SK-N-SH (cell line): ENCODE data around the gene TSEN15. TPM values are rescaled to one million over a fixed set of nuclear protein-coding genes. Genes with fewer than 3 reads are reported as not detected.

ENCODE experiments used
- CTCF ChIA-PET: fragments of 300-600, 350-600 bp; formaldehyde crosslinking; extraction: SDS; loops from one replicate; lab custom pipeline; 2021; lab: Yijun Ruan, JAX
- POLR2A ChIA-PET: fragments of 350-600 bp; sonication (Branson Sonifier 250); formaldehyde crosslinking; extraction: SDS; loops from one replicate; lab custom pipeline; 2020; ENCODE audit warnings: antibody characterized with exemption, inconsistent platforms; lab: Yijun Ruan, JAX
- DNase-seq: peaks from one replicate; pipeline ENCODE4 v3.0.0; 2012
- H2AFZ ChIP-seq: fragments of 200-600 bp; sonication (generic); 2 replicates; pipeline ENCODE4 v1.8.1; 2016; ENCODE audit warnings: antibody characterized with exemption, mild to moderate bottlenecking, low read depth
- H3F3A ChIP-seq: fragments of 200-600 bp; sonication (generic); replicated peaks from 2 replicates; pipeline ENCODE3; 2016; ENCODE audit warnings: antibody characterized with exemption, mild to moderate bottlenecking; ENCODE audit not compliant: insufficient read depth
- H3K27ac ChIP-seq, 2 experiments: fragments of 200-500 bp in 1 of 2; fragments of 200-600 bp in 1 of 2; sonication (Bioruptor generic) in 1 of 2; sonication (generic), shearing (Covaris generic) in 1 of 2; 2 replicates each; pipeline versions ENCODE4 v1.5.1 to v1.6.1; 2014 to 2016; ENCODE audit warnings: low read depth in 2 of 2, inconsistent platforms in 1 of 2, low read length in 1 of 2, mild to moderate bottlenecking in 1 of 2, mixed read lengths in 1 of 2
- H3K27me3 ChIP-seq: fragments of 200-600 bp; sonication (generic), shearing (Covaris generic); 2 replicates; pipeline ENCODE4 v1.6.1; 2016; ENCODE audit warnings: mixed run types; ENCODE audit not compliant: insufficient read depth
- H3K36me3 ChIP-seq, 2 experiments: fragments of 200-500 bp in 1 of 2; fragments of 200-600 bp in 1 of 2; sonication (Bioruptor generic) in 1 of 2; sonication (generic) in 1 of 2; replicated peaks in 1 of 2; 2 replicates each; pipeline versions ENCODE3 to v1.5.1; 2014 to 2016; ENCODE audit warnings: low read length in 1 of 2, mild to moderate bottlenecking in 1 of 2; ENCODE audit not compliant: insufficient read depth in 2 of 2, control insufficient read depth in 1 of 2
- H3K4me1 ChIP-seq, 2 experiments: fragments of 200-500 bp in 1 of 2; fragments of 200-600 bp in 1 of 2; sonication (Bioruptor generic) in 1 of 2; sonication (generic), shearing (Covaris generic) in 1 of 2; 2 replicates each; pipeline versions ENCODE4 v1.5.1 to v1.6.1; 2014 to 2016; ENCODE audit warnings: low read depth in 1 of 2, low read length in 1 of 2, mixed run types in 1 of 2; ENCODE audit not compliant: insufficient read depth in 2 of 2, control insufficient read depth in 1 of 2
- H3K4me2 ChIP-seq: fragments of 200-600 bp; sonication (generic), shearing (Covaris generic); 2 replicates; pipeline ENCODE4 v1.6.1; 2017; ENCODE audit warnings: mixed run types
- H3K4me3 ChIP-seq, 2 experiments: fragments of 200-500 bp in 1 of 2; fragments of 200-600 bp in 1 of 2; sonication (Bioruptor generic) in 1 of 2; sonication (generic), shearing (Covaris generic) in 1 of 2; 2 replicates each; pipeline versions ENCODE4 v1.5.1 to v1.8.1; 2014 to 2016; ENCODE audit warnings: low read depth in 2 of 2, inconsistent platforms in 1 of 2, low read length in 1 of 2, mild to moderate bottlenecking in 1 of 2, mixed read lengths in 1 of 2, moderate library complexity in 1 of 2
- H3K79me2 ChIP-seq: fragments of 200-600 bp; sonication (generic); 2 replicates; pipeline ENCODE4 v1.8.1; 2017; ENCODE audit warnings: mild to moderate bottlenecking; ENCODE audit not compliant: insufficient read depth
- H3K9ac ChIP-seq: fragments of 200-600 bp; sonication (generic); 2 replicates; pipeline ENCODE4 v1.6.1; 2017; ENCODE audit warnings: mixed run types
- H3K9me2 ChIP-seq: fragments of 200-600 bp; sonication (generic); 2 replicates; pipeline ENCODE4 v1.6.1; 2017; ENCODE audit warnings: mixed run types
- H3K9me3 ChIP-seq: fragments of 200-600 bp; sonication (generic); 2 replicates; pipeline ENCODE4 v1.6.1; 2017; ENCODE audit warnings: mixed run types, mild to moderate bottlenecking, moderate library complexity
- H4K20me1 ChIP-seq: fragments of 200-600 bp; sonication (generic); 2 replicates; pipeline ENCODE4 v1.6.1; 2017; ENCODE audit warnings: mild to moderate bottlenecking, mixed run types; ENCODE audit not compliant: insufficient read depth
- CHD2 ChIP-seq: fragments of 150-350 bp; IDR thresholded peaks from 2 replicates; pipeline ENCODE4 v1.6.1; 2018; ENCODE audit warnings: low read length; ENCODE audit not compliant: partially characterized antibody
- CTCF ChIP-seq: fragments of 200-600 bp; sonication (generic); IDR thresholded peaks from 2 replicates; pipeline ENCODE4 v1.6.1; 2017; ENCODE audit warnings: antibody characterized with exemption, mild to moderate bottlenecking, moderate library complexity
- ELF1 ChIP-seq: IDR thresholded peaks from 2 replicates; pipeline ENCODE4 v1.4.0; 2012
- FOXJ3 ChIP-seq: sonication (generic); formaldehyde crosslinking; IDR thresholded peaks from 2 replicates; pipeline ENCODE4 v1.5.1; 2020; ENCODE audit warnings: mild to moderate bottlenecking, missing genetic modification reagents
- FOXM1 ChIP-seq: IDR thresholded peaks from 2 replicates; pipeline ENCODE4 v1.4.0; 2012; ENCODE audit warnings: low read depth, mild to moderate bottlenecking
- GATA2 ChIP-seq: sonication (generic); formaldehyde crosslinking; IDR thresholded peaks from 2 replicates; pipeline ENCODE4 v1.5.0; 2020; ENCODE audit warnings: mild to moderate bottlenecking, missing genetic modification reagents
- JUND ChIP-seq: IDR thresholded peaks from 2 replicates; pipeline ENCODE4 v1.4.0; 2012
- MAX ChIP-seq: IDR thresholded peaks from 2 replicates; pipeline ENCODE4 v1.4.0; 2012; ENCODE audit warnings: low read depth
- NFIC ChIP-seq: IDR thresholded peaks from 2 replicates; pipeline ENCODE4 v1.4.0; 2012; ENCODE audit warnings: borderline replicate concordance
- NRF1 ChIP-seq: IDR thresholded peaks from 2 replicates; pipeline ENCODE4 v1.6.1; 2012; ENCODE audit warnings: low read depth, mild to moderate bottlenecking, low read length
- POLR2AphosphoS5 ChIP-seq: IDR thresholded peaks from 2 replicates; pipeline ENCODE4 v1.6.1; 2012; ENCODE audit warnings: low read depth, low read length
- RAD21 ChIP-seq: IDR thresholded peaks from 2 replicates; pipeline ENCODE4 v1.6.1; 2012; ENCODE audit warnings: mild to moderate bottlenecking, low read length
- RCOR1 ChIP-seq: fragments of 150-350 bp; IDR thresholded peaks from 2 replicates; pipeline ENCODE4 v1.6.1; 2017; ENCODE audit warnings: antibody characterized with exemption, low read length
- REST ChIP-seq: IDR thresholded peaks from 2 replicates; pipeline ENCODE4 v1.6.1; 2012; ENCODE audit warnings: mild to moderate bottlenecking, low read depth, low read length, moderate library complexity
- RFX5 ChIP-seq: IDR thresholded peaks from 2 replicates; pipeline ENCODE4 v1.6.1; 2012; ENCODE audit warnings: mild to moderate bottlenecking, improper control_type of control experiment, low read length
- SMC3 ChIP-seq: IDR thresholded peaks from 2 replicates; pipeline ENCODE4 v1.6.1; 2012; ENCODE audit warnings: low read depth, low read length, improper control_type of control experiment
- TCF12 ChIP-seq: IDR thresholded peaks from 2 replicates; pipeline ENCODE4 v1.4.0; 2012
- USF1 ChIP-seq: IDR thresholded peaks from 2 replicates; pipeline ENCODE4 v1.4.0; 2012; ENCODE audit warnings: low read depth, borderline replicate concordance
- USF2 ChIP-seq: fragments of 150-350 bp; IDR thresholded peaks from 2 replicates; pipeline ENCODE4 v1.6.1; 2017; ENCODE audit warnings: antibody characterized with exemption, low read length, low read depth, borderline replicate concordance
- WGBS: methylation state at CpG from one replicate; pipeline ENCODE4 v1.1.6; 2017; ENCODE audit warnings: low lambda C conversion rate; 5-methylcytosine and 5-hydroxymethylcytosine counted together
- polyA plus RNA-seq, 3 experiments: library from polyadenylated mRNA; depleted of rRNA; stranded (reverse); fragments of >200 nt; gene quantifications; 2 replicates each; pipeline ENCODE4 v1.2.3, GENCODE V29; 2012

The TSEN15 gene
- polyA plus RNA-seq, 1 of the 3 experiments (the other 2 are of a cell fraction) = 29.0 TPM

- no peak overlapping the region for H3K27ac ChIP-seq
- DNase-seq = peak; percentile 80
- H3K79me2 ChIP-seq = no peaks in the 10 kb centered on the region
- peak overlapping the region; percentile 84 for H2AFZ ChIP-seq
- peak overlapping the region; percentile 88 for H3K4me2 ChIP-seq
- H3K9me2 ChIP-seq = no peaks in the 10 kb centered on the region
- CTCF ChIA-PET = interaction anchor here (0.8 to 1.9 kb wide), 5 partner anchors 13 to 381 kb away, joined by 3 to 5 read pairs (median 4); no protein-coding TSS in a partner anchor
- H3K27me3 ChIP-seq = no peaks in the 10 kb centered on the region
- TF ChIP-seq POLR2AphosphoS5 (peak; percentile 37; the same call in 1 of the 2 replicates), GATA2 (CRISPR knock-in tag) (0 out of 2 replicates have a peak, but pooled peaks have one; percentile 16), NRF1 (no peak), CTCF (no peak), CHD2 (no peak), FOXJ3 (CRISPR knock-in tag) (no peak), TCF12 (no peak), REST (no peak), NFIC (no peak), MAX (peak; percentile 36; the same call in 1 of the 2 replicates), RAD21 (no peak), RCOR1 (no peak), USF2 (no peak), USF1 (no peak), RFX5 (no peak), FOXM1 (no peak), SMC3 (no peak), ELF1 (no peak), JUND (no peak)
- H3K9me3 ChIP-seq = no peaks in the 10 kb centered on the region
- no peaks in the 10 kb centered on the region for H4K20me1 ChIP-seq
- peak overlapping the region; percentile 43 for H3K9ac ChIP-seq
- WGBS = 3% methylated on average over 14 of the region's 29 CpGs
- H3K4me1 ChIP-seq = peaks cover 4 to 20% of the 10 kb centered on the region in 2 experiments; a peak in 2 of 4 replicates
- POLR2A ChIA-PET = no interaction called here
- H3F3A ChIP-seq = peaks cover 12% of the 10 kb centered on the region
- H3K36me3 ChIP-seq = no peaks in the 10 kb centered on the region
- peak overlapping the region; percentile 68 to 75 for H3K4me3 ChIP-seq
Observed at GRCh38 chr1:184036517-184036949, 15.0 kb upstream of the TSEN15 start.
